AG09309 (cell line): ENCODE results near the gene PAM.

Experiments
- DNase-seq: peaks from one replicate; pipeline ENCODE4 v3.0.0-alpha.2; 2010; ENCODE audit warnings: low read depth
- H3K4me3 ChIP-seq: 2 replicates; pipeline ENCODE4 v1.5.1; 2011; ENCODE audit warnings: mild to moderate bottlenecking, low read depth, low read length, moderate library complexity; ENCODE audit not compliant: control insufficient read depth
- TF ChIP-seq, protein P1 (sequence below): IDR thresholded peaks from 2 replicates; pipeline ENCODE4 v1.5.1; 2011; ENCODE audit warnings: mild to moderate bottlenecking, low read depth, low read length, inconsistent platforms; ENCODE audit not compliant: insufficient read depth, control insufficient read depth; ENCODE audit errors: missing control alignments

Gene PAM

GRCh38 chr5:102865510-102866236, 110.6 kb downstream of the PAM start:
- TF ChIP-seq, protein P1, sequence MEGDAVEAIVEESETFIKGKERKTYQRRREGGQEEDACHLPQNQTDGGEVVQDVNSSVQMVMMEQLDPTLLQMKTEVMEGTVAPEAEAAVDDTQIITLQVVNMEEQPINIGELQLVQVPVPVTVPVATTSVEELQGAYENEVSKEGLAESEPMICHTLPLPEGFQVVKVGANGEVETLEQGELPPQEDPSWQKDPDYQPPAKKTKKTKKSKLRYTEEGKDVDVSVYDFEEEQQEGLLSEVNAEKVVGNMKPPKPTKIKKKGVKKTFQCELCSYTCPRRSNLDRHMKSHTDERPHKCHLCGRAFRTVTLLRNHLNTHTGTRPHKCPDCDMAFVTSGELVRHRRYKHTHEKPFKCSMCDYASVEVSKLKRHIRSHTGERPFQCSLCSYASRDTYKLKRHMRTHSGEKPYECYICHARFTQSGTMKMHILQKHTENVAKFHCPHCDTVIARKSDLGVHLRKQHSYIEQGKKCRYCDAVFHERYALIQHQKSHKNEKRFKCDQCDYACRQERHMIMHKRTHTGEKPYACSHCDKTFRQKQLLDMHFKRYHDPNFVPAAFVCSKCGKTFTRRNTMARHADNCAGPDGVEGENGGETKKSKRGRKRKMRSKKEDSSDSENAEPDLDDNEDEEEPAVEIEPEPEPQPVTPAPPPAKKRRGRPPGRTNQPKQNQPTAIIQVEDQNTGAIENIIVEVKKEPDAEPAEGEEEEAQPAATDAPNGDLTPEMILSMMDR = no peak
- H3K4me3 ChIP-seq = peak overlapping the region; percentile 45
- peak; percentile 79 for DNase-seq

DNA sequence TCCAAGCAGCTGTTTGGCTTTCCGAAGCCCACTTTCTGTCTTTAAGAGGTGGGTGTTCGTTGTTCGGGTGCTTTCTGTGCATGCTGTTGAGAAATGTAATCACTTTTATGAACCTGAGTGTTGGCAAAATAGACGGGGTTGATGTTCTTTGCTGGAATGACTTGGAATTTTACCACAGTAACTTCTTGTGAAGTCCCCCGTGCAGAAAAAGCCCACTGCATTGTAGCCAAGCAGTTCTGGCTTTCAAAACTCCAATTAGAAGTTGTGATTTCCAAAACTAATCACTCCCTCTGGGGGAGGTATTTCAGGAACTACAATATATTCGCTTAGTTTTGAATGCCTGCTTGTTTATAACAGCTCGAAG, 111.1 kb downstream of the PAM start:
- TF ChIP-seq, protein P1 = no peak
- H3K4me3 ChIP-seq = peak overlapping the region; percentile 45
- no peak for DNase-seq

- no peak for DNase-seq
- H3K4me3 ChIP-seq = peak overlapping the region; percentile 21; the same call in 1 of the 2 replicates
These were observed 113.0 kb downstream of the PAM start for GRCh38 chr5:102867992-102868662.

DNA sequence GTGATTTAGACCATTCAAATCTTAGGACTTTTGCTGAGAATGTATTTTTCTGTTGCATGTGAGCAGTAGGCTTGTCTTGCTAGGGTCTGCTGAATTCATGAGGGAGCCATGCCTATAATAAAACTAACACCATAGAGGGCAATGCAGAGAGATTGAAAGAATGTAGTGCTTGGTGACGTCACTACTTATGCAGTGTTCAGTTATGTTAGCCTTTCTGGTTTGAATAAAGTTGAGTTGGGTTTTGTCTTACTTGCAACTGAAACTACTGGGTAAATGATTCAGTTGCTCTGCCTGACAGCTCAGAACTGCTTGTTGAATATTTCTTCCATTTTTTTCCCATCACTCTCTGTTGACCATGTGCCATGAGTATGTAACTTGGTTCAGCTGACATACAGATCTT, 114.1 kb downstream of the PAM start:
- no peak for DNase-seq
- TF ChIP-seq, protein P1 = no peak

More at GRCh38 chr5:102867992-102868662, 113.0 kb downstream of the PAM start:
- TF ChIP-seq, protein P1 = no peak

GRCh38 chr5:102873379-102873932, 118.4 kb downstream of the PAM start:
- H3K4me3 ChIP-seq = no peak overlapping the region
- DNase-seq = no peak
- TF ChIP-seq, protein P1 = no peak

More for the DNA sequence above, 114.1 kb downstream of the PAM start:
- no peak overlapping the region for H3K4me3 ChIP-seq

DNA sequence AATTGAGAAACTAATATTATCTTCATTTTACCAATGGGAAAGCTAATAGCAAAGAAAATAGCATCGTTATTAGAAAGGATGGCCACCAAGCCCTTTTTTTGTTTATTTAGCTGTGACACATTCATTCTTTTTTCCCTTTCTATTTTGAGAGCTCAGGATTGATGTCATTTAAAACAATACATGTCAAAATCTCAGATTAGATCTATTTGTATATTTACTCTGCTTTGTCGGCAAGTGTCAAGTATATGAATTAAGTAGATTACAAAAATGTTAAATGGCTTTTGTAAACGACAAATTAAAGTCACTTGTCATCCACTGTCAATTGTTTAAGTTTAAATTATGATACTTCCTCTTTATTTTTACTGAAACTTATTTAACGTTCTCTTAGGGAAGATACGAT, 118.9 kb downstream of the PAM start:
- no peak overlapping the region for H3K4me3 ChIP-seq
- TF ChIP-seq, protein P1 = no peak
- DNase-seq = no peak
